Breast epithelium (tissue), 3 donors: ENCODE data around the gene NOVA1.
"Not testable (repeated sequence)": the region's sequence is repeated elsewhere in the genome, so short reads cannot be mapped to it uniquely, and the experiment has no call there.

Experiments used
- CTCF ChIP-seq, 3 donors: fragments of 450-650 bp; IDR thresholded peaks; one replicate each; pipeline ENCODE4 v1.5.1; 2016 to 2017; ENCODE audit warnings: antibody characterized with exemption in 3 of 3, mild to moderate bottlenecking in 3 of 3, moderate library complexity in 3 of 3
- POLR2A ChIP-seq: fragments of 450-650 bp; IDR thresholded peaks from one replicate; pipeline ENCODE4 v1.6.1; 2016; ENCODE audit warnings: antibody characterized with exemption, mild to moderate bottlenecking, moderate library complexity

DNA sequence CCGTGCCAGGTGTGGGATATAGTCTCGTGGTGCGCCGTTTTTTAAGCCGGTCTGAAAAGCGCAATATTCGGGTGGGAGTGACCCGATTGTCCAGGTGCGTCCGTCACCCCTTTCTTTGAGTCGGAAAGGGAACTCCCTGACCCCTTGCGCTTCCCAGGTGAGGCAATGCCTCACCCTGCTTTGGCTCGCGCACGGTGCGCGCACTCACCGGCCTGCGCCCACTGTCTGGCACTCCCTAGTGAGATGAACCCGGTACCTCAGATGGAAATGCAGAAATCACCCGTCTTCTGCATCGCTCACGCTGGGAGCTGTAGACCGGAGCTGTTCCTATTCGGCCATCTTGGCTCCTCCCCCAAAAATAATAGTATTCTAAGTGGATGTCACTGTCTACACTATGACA lies 37.1 kb upstream of the NOVA1 start:
- TF ChIP-seq CTCF (IDR thresholded peaks at IDR 0.05); POLR2A: not testable (repeated sequence)
